ENCODE data around the gene IL15.

DNA sequence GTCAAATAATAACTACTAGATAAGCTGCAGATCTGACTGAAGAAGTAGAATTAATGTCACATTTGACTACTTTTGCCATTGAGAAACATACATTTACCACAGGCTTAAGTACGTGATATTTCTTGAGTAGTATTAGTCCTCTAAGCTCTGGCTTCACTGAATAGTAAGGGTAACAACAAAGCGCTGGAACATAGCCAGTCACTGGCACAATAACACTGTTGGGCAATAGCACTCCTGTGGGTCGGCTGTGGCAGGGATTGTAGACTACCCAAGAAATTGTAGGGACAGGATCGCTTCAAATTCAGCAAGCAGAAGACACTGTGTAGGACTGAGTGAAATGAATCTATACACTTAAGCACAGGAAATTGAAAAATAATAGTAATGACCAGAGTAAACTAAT is 27.1 kb upstream of the IL15 start:
- TF ChIP-seq EZH2 (IDR thresholded peaks at IDR 0.05; ENCODE audit: low read length, missing control alignments): no peak
- TF ChIP-seq, protein P1, sequence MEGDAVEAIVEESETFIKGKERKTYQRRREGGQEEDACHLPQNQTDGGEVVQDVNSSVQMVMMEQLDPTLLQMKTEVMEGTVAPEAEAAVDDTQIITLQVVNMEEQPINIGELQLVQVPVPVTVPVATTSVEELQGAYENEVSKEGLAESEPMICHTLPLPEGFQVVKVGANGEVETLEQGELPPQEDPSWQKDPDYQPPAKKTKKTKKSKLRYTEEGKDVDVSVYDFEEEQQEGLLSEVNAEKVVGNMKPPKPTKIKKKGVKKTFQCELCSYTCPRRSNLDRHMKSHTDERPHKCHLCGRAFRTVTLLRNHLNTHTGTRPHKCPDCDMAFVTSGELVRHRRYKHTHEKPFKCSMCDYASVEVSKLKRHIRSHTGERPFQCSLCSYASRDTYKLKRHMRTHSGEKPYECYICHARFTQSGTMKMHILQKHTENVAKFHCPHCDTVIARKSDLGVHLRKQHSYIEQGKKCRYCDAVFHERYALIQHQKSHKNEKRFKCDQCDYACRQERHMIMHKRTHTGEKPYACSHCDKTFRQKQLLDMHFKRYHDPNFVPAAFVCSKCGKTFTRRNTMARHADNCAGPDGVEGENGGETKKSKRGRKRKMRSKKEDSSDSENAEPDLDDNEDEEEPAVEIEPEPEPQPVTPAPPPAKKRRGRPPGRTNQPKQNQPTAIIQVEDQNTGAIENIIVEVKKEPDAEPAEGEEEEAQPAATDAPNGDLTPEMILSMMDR (conservative IDR thresholded peaks at IDR 0.05 in 1 of 2, IDR thresholded peaks at IDR 0.05 in 1 of 2; ENCODE audit: low read depth in 1 of 2, low read length in 2 of 2): no peak

Data from fibroblast of lung (primary cell).